Testis (tissue), 2 donors: ENCODE results near the gene OSBPL3.

Source experiments
- CTCF ChIP-seq, 3 experiments: fragments of 450-650 bp in 2 of 3; fragments of 200-600 bp in 1 of 3; sonication (generic) in 1 of 3; IDR thresholded peaks; one replicate each; pipeline ENCODE4 v1.5.1; 2016 to 2019; ENCODE audit warnings: antibody characterized with exemption in 3 of 3, mild to moderate bottlenecking in 2 of 3, moderate library complexity in 1 of 3
- POLR2A ChIP-seq: fragments of 450-650 bp; IDR thresholded peaks from one replicate; pipeline ENCODE4 v1.6.1; 2017; ENCODE audit warnings: antibody characterized with exemption, mild to moderate bottlenecking, moderate library complexity

DNA sequence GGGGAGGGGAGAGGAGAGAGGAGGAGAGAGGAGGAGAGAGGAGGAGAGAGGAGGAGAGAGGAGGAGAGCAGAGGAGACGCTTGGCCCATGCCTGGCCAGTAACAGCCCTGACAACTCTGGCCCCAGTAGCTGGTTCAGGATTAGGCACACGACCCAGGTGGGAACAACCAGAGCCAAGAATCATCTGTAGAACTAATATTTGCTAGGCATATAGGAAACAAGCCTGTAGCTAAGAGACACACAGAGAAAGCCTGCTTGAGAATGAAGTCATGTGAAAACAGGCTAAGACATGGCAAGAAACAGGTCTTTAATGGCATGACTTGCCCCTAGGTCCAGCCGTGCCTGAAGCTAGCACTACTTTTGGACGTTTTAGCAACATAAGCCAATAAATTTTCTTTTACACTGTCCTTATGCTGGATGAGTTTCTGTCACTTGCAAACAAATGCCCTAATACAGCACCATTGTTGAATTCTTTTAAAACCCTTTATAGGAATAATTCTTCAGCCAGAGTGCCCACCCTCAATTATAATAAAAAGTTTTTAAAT, 17.5 kb downstream of the OSBPL3 start:
- TF ChIP-seq CTCF (IDR thresholded peaks at IDR 0.05): no peak
- no peak for TF ChIP-seq POLR2A
